Left forelimb (tissue), 1 donor: ENCODE data around the gene TLN1.

Experiments
- DNase-seq: peaks from one replicate; pipeline ENCODE4 v3.0.0-alpha.2; 2018; ENCODE audit warnings: low spot score

Gene TLN1

GRCh38 chr9:35729700-35730485, 2.1 kb downstream of the TLN1 start:
- DNase-seq, result no peak

DNA sequence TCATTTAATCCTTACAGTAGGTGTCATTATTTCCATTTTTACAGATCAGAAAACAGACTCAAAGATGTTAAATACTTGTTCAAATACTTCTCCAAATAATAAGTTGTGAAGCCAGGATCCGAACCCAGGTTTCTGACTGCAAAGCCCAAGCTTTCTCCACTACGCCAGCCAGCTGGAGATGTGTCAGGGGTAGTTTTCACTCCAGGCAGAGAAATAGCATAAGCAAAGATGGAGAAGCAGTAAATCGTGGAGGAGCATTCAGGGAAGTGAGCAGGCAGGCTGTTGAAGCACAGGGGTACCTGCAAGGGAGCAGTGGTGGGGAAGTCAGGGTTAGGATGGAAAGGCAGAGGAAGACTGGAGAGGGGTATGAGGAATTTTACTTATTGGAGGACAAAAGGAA, 2.9 kb downstream of the TLN1 start:
- DNase-seq, result no peak

DNA sequence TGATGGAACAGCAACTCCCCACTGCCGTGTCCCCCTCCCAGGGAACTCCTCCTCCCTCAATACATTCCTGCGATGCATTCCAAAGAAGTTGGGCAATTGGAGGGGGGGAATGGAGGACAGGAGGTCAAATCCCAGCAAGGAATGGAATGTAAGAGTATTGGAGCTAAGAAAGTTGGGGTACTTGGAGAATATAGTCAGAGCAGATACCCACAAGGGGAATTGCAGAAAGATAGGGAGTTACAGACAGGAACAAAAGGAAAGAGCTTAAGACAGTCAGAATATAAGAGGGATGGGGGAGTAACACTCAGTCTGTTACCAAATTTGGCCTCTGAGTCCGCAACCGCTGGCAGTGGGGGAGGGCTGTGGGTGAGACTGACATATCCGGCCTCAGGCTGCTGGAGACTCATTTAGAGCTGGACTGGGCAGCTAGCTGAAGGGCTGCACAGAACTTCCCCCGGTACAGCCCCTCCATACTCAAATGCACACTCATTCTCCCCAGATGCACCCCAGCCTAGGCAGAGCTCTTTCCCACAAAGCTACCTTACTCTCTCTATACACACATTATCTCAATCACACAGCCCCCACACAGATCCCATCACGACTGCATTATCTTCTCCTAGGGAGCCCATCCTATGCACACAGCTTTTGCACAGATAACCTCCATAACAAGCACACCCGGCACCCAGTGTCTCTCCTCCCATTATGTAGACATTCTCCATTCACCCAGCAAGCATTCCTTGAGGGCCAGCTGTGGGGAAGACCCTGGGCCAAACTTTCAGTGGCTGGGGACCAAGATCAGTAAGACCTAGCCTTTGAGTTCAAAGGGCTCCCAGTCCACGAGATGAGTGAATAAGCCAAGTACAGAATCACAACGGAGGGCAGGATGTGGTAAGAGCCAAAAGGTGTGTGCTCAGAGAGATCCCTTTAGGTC, 3.7 kb downstream of the TLN1 start:
- no peak for DNase-seq

DNA sequence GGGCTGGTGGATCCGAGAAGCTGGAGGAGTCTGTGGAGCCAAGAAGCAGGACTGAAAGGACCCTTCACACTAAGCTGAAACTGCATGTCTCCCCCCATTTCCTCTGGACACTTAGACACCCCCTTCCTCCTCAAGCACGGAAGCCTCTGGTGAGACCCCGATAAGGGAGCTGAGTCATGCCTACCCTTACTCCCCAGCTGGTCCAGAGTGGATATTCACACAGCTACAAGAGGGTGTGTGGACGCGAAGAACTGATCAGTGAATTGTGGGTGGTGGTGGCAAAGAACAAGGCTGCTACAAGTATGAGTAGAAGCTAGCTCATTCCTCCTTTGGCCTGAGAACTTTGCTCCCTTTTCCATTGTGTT, 4.3 kb downstream of the TLN1 start:
- DNase-seq, result no peak

DNA sequence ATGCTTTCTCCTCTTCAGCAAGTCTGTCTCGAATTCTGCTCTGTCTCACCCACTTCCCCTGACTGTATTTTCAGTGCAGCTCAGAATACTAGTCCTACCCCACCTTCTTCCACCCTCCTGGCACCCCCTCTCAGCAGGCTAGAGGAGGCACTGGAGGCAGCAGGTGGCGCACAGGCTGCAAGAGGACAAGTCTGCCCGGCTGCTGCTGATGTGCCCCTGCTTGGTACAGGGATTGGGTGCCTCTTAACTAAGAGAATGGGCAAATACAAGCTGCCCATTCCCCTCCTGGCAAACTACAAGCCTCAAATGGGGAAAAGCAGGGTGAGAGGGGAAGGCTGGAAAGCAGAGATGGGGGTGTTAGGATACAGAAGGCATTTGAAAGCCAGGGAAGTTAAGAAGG, 5.1 kb downstream of the TLN1 start:
- DNase-seq, result no peak

DNA sequence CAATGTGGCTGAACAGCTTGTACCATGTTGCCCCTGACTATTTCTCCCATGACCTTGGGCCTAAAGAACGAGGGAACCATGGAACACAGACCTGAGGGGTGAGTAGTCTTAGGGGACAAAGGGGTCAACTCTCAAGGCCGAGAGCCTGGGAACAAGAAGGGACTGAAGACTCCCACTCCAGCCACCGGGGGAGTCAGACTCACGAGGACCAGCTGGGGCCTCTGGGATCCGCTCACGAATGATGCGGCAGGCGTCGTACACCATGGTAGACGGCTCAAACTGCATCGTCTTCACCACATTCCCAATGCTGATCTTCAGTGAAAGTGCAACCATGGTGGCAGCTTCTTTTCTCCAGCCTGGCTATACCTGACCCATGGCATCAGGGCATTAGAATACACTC, 6.6 kb downstream of the TLN1 start:
- no peak for DNase-seq

- no peak for DNase-seq
Measured at GRCh38 chr9:35723908-35724307, 8.1 kb downstream of the TLN1 start.

- DNase-seq, result no peak
Measured at GRCh38 chr9:35723426-35723825, 8.6 kb downstream of the TLN1 start.

DNA sequence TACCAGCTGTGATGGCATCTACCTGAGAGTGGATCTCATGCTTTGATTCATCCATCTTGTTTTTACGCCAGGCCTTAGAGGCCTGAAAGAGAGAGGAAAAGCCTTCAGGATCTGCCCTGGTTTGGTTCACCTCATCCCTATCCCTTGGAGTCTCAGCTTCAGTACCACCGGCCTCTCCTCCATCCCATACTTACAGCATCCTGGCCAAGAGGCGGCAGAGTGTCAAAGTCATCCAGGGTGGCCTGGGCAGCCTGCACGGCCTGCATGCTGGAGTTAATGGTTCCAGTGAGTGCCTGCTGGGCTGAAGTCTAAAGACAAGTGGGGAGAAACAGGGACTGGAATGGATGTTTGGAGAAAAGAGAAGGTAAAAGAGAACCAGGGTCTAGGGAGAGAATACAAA, 12.4 kb downstream of the TLN1 start:
- no peak for DNase-seq

DNA sequence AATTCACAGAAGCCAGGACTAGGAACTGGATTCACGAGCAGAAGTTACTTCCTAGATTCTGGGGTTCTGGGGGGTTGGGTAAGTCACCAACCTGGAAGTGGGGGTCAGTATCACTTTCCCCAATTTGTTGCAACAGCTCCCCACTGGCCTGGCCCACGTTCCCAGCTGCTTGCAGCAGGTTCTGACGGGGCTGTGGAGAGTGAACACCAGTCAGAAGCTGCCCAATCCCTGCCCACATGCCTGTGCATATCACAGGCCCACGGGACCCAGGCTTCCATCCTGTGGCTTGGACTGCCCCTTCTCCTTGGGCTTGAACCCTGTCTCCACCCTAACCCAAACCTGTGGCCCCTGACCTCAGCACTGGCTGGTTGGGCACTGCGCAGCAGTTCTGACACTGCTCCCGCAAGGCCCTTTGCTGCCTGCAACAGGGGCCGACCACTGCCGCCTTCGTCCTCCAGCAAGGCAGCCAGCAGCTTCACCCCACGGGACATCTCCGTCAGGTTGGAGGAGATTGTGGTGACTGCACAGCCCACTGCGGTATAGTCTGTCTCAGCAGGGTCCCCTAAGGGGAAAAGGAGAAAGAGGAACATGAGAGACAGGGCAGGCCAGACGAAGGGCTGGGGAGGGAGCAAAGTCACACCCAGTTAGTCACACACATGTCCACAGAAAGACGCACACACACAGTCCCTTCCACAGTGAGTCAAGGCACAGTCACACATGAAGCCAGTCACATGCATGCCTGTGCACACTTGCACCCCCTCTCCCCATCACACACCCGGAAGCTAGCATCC, 13.1 kb downstream of the TLN1 start:
- DNase-seq, result no peak

- no peak for DNase-seq
Measured at GRCh38 chr9:35717132-35717870, 14.7 kb downstream of the TLN1 start.

DNA sequence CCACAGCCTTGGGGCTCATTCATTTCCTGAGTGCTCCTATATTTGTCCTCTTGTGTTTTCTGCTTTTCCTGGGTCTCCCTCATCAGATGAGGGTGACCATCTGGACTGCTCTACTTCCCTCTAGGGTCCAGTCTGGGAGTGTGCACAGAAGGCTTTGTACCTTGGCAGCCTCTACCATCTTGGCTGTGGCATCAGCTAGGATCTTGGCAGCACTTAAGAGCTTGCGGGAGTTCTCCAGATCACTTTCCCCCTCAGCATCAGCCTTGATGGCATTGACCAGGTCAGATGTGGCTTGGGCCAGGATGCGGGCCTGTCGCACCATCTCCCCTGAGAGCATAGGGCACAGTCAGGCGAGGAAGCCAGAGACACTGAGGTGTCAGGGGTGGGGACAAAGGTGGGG, 15.8 kb downstream of the TLN1 start:
- no peak for DNase-seq

DNA sequence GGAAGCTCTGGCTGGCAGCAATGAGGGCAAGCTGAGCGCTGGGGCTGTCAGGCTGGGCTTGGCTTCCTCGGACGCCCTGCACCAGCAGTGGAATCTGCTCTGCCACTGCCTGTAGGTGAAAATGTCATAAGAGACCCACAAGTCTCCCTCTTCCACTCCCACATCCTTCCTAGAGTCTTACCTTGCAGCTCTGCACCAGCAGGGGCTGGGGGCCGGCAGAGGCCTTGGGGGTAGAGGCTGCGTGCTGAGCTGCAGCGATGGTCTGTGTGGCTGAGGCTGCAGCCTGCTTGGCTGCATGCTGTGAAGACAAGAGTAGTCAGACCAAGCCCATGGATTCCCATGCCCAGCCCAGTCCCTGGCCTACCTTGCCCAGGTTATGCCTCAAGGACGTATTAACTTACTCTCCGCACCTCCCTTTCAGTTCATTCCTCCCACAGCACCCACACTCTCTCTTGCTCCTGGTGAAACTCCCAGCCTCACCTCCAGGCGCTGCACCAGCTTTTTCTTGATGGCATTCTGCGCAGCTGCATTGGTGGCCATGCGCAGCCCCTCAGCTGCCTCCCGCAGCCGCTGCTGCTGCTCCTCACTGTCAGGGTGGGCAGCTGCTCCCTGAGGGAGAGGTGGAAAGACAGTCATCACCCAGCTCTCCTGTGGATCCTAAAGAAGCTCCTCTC, 17.3 kb downstream of the TLN1 start:
- no peak for DNase-seq

GRCh38 chr9:35714123-35714522, 17.9 kb downstream of the TLN1 start:
- no peak for DNase-seq

DNA sequence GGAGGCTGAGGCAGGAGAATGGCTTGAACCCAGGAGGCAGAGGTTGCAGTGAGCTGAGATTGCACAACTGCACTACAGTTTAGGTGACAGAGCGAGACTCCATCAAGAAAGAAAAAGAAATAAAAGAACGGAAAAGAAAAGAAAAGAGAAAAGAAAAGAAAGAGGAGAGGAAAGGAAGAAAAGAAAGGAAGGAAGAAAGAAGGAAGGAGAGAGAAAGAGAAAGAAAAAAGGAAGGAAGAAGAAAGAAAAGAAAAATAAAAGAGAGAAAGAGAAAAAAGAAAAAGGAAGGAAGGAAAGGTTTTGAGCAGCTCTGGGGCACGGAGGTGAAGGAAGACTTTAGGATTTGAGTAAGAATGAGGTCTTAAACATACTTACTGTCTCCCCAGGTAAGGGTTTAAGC, 18.4 kb downstream of the TLN1 start:
- DNase-seq, result no peak

DNA sequence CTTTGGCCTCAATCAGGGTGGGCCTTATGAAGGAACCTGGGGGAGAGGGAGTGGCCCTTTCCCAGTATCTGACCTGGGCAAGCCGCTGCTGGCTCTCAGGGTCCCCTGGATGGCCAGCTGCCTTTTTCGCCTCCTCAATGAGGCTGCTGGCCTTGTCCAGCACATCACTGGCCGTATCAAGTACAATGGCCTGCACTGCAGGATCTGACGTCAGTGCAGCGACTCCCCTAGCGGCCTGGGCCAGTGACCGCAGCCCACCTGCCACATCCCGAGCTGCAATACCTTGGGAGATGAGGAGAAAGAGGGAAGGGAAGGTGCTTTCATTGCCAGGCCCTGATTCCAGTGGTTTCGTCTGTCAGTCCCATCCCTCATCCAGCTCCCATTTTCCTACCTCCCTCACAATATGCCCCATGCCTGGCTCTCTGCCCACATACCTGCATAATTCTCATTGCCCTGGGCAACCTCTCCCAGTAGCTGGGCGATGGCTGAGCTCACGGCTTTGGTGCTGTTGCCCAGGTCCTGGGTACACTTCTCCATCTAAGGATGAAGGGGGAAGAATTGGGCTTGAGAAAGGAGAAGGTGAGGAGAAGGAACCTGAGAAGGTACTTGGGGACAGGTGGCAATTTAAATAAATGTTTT, 19.1 kb downstream of the TLN1 start:
- no peak for DNase-seq

- DNase-seq, result no peak
Measured at GRCh38 chr9:35711501-35712428, 20.2 kb downstream of the TLN1 start.

GRCh38 chr9:35710818-35711500, 21.0 kb downstream of the TLN1 start:
- DNase-seq, result no peak

DNA sequence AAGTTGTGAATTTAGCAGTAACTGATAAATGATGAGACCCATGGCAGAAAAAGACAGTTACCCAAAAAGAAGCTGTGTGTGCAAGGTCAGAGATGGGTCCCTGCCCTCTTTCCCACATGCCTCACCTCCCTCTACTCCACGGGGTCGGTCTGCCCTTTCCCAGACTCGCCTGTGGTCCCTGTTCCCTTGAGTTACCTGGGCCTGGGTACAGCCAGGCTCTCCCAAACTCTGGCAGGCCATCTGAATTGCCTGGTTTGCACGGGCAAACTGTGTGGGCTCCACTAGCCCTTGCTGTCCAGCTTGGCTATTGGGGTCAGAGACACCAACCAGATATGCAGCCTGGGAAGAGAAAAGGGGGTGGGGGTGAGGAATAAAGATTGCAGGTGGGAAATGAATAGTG, 23.8 kb downstream of the TLN1 start:
- DNase-seq, result no peak
